CD4-positive, alpha-beta memory T cell (primary cell): Measurements from ENCODE around the gene METTL14. TPM values are rescaled to one million over a fixed set of nuclear protein-coding genes. Genes with fewer than 3 reads are reported as not detected.

ENCODE experiments used
- CTCF ChIA-PET: fragments of 350-600 bp; sonication (Branson Sonifier 250); formaldehyde crosslinking; loops from one replicate; lab custom pipeline; 2021; ENCODE audit warnings: inconsistent platforms; ENCODE audit not compliant: partially characterized antibody; lab: Charles Lee
- POLR2A ChIA-PET: fragments of 350-600 bp; sonication (Branson Sonifier 250); formaldehyde crosslinking; loops from one replicate; lab custom pipeline; 2021; ENCODE audit not compliant: partially characterized antibody; lab: Charles Lee
- DNase-seq, 5 donors: peaks; one replicate each; pipeline versions ENCODE4 v3.0.0 to v3.0.0-alpha.2; 2020 to 2022; ENCODE audit warnings: mixed read lengths in 1 of 5
- H3K27ac ChIP-seq: one replicate; pipeline ENCODE4 v1.7.0; 2013; ENCODE audit warnings: low read depth, low read length
- H3K27me3 ChIP-seq: 2 replicates; pipeline ENCODE4 v1.7.0; 2013; ENCODE audit warnings: mild to moderate bottlenecking, low read length, moderate library complexity; ENCODE audit not compliant: insufficient read depth
- H3K36me3 ChIP-seq: 2 replicates; pipeline ENCODE4 v1.7.0; 2013; ENCODE audit warnings: mild to moderate bottlenecking, low read length, moderate library complexity; ENCODE audit not compliant: insufficient read depth
- H3K4me1 ChIP-seq: 2 replicates; pipeline ENCODE4 v1.7.0; 2013; ENCODE audit warnings: mild to moderate bottlenecking, low read length, moderate library complexity; ENCODE audit not compliant: insufficient read depth
- H3K4me3 ChIP-seq, 2 donors: one replicate each; pipeline ENCODE4 v1.7.0; 2013; ENCODE audit warnings: low read length in 2 of 2, mild to moderate bottlenecking in 1 of 2
- H3K9me3 ChIP-seq, 2 donors: one replicate each; pipeline ENCODE4 v1.7.0; 2013; ENCODE audit warnings: low read length in 2 of 2, control low read depth in 1 of 2; ENCODE audit not compliant: control insufficient read depth in 1 of 2
- H3K27ac Mint-ChIP-seq, 7 donors: one replicate each; pipeline ENCODE4 v1.8.0; 2020 to 2021; ENCODE audit warnings: mixed read lengths in 7 of 7, mild to moderate bottlenecking in 6 of 7, inconsistent platforms in 3 of 7, moderate library complexity in 3 of 7
- H3K27me3 Mint-ChIP-seq, 2 donors: one replicate each; pipeline ENCODE4 v1.8.0; 2020 to 2021; ENCODE audit warnings: mixed read lengths in 2 of 2
- H3K36me3 Mint-ChIP-seq, 2 donors: one replicate each; pipeline ENCODE4 v1.8.0; 2020 to 2021; ENCODE audit warnings: mixed read lengths in 2 of 2, inconsistent platforms in 1 of 2, mild to moderate bottlenecking in 1 of 2
- H3K4me1 Mint-ChIP-seq, 4 donors: one replicate each; pipeline ENCODE4 v1.8.0; 2020 to 2021; ENCODE audit warnings: mixed read lengths in 4 of 4, mild to moderate bottlenecking in 1 of 4
- H3K4me3 Mint-ChIP-seq, 8 donors: one replicate each; pipeline ENCODE4 v1.8.0; 2020 to 2021; ENCODE audit warnings: mixed read lengths in 8 of 8, mild to moderate bottlenecking in 7 of 8, moderate library complexity in 6 of 8, inconsistent platforms in 3 of 8
- H3K9me3 Mint-ChIP-seq, 8 donors: one replicate each; pipeline ENCODE4 v1.8.0; 2020 to 2021; ENCODE audit warnings: mixed read lengths in 8 of 8, mild to moderate bottlenecking in 5 of 8, inconsistent platforms in 3 of 8, moderate library complexity in 1 of 8
- intact Hi-C: fragments of 100-400 bp; cut with micrococcal nuclease; formaldehyde crosslinking; loops from one replicate; pipeline ENCODE4 v1.15.1; 2023
- polyA plus RNA-seq, 2 donors: library from polyadenylated mRNA; unstranded; fragments of 300-500 nt; fragmentation: Illumina TruSeq; gene quantifications; one replicate each; pipeline ENCODE4 v1.2.3, GENCODE V29; 2021
- total RNA-seq, 2 experiments: library from RNA; stranded (reverse); gene quantifications; one replicate each; pipeline ENCODE4 v1.2.3, GENCODE V29; 2021

METTL14 gene
- total and polyA plus RNA-seq, 4 experiments from 2014 or later, result 23.6 to 70.5 (median 59.0) TPM

- H3K27ac ChIP-seq, result no peak overlapping the region
- no peaks in the 10 kb centered on the region for H3K27me3 ChIP-seq
- Mint-ChIP-seq H3K27me3 (no peaks in the 10 kb centered on the region), H3K36me3 (peaks cover 45 to 67% of the 10 kb centered on the region in 2 donors), H3K27ac (no peak overlapping the region), H3K9me3 (no peaks in the 10 kb centered on the region), H3K4me3 (no peak overlapping the region), H3K4me1 (peaks cover 0 to 7% (median 2%) of the 10 kb centered on the region in 4 donors)
- no peaks in the 10 kb centered on the region for H3K4me1 ChIP-seq
- POLR2A ChIA-PET, result no interaction called here
- H3K9me3 ChIP-seq, result no peaks in the 10 kb centered on the region
- CTCF ChIA-PET, result interaction anchor here (1.4 kb wide), 1 partner anchor 8 kb away, joined by 3 read pairs; no protein-coding TSS in a partner anchor
- H3K4me3 ChIP-seq, result no peak overlapping the region
- intact Hi-C loops, result no loop called here
- H3K36me3 ChIP-seq, result peaks cover 16% of the 10 kb centered on the region
- no peak for DNase-seq
Observed at GRCh38 chr4:118762730-118763477, 77.7 kb downstream of the METTL14 start.

Other genes with a start within 250 kb of the METTL14 start
- 10 to 100 TPM; 34.5 to 36.8 TPM for gene SEC24D, start 150.7 kb downstream of the METTL14 start, total RNA-seq
- gene SEC24D, start 150.7 kb downstream of the METTL14 start, polyA plus RNA-seq, result 10 to 100 TPM; 16.1 to 25.9 TPM
- 1 to 10 TPM; 1.3 to 1.4 TPM for gene SYNPO2, start 203.5 kb downstream of the METTL14 start, total RNA-seq
- under 1 TPM; 0.04 to 0.34 TPM for gene SYNPO2, start 203.5 kb downstream of the METTL14 start, polyA plus RNA-seq